Esophagus squamous epithelium (tissue), 5 donors: ENCODE data around the gene MAB21L4. TPM values are rescaled to one million over a fixed set of nuclear protein-coding genes. Genes with fewer than 3 reads are reported as not detected.

Experiments
- DNase-seq: peaks from one replicate; lab custom pipeline; 2025; lab: John Stamatoyannopoulos, UW
- H3K27ac ChIP-seq, 4 donors: fragments of 200-600 bp; sonication (generic); one replicate each; pipeline ENCODE4 v1.5.1; 2016 to 2019; ENCODE audit warnings: mild to moderate bottlenecking in 1 of 4
- H3K27me3 ChIP-seq, 4 donors: fragments of 200-600 bp; sonication (generic); 1 replicate in 3 of 4; 2 replicates in 1 of 4; pipeline versions ENCODE4 v1.5.1 to v1.6.0; 2017 to 2021; ENCODE audit warnings: antibody characterized with exemption in 1 of 4
- H3K36me3 ChIP-seq, 3 donors: fragments of 200-600 bp; sonication (generic); one replicate each; pipeline ENCODE4 v1.5.1; 2016 to 2019
- H3K4me1 ChIP-seq, 3 donors: fragments of 200-600 bp; sonication (generic); one replicate each; pipeline ENCODE4 v1.5.1; 2017 to 2019
- H3K4me3 ChIP-seq, 4 donors: fragments of 200-600 bp; sonication (generic); 1 replicate in 3 of 4; 2 replicates in 1 of 4; pipeline ENCODE4 v1.5.1; 2016 to 2019; ENCODE audit warnings: mild to moderate bottlenecking in 2 of 4, moderate library complexity in 1 of 4
- H3K9me3 ChIP-seq, 3 donors: fragments of 200-600 bp; sonication (generic); one replicate each; pipeline ENCODE4 v1.5.1; 2016 to 2019
- CTCF ChIP-seq, 6 experiments: fragments of 450-650 bp in 4 of 6; fragments of 200-600 bp in 2 of 6; sonication (generic) in 2 of 6; IDR thresholded peaks; one replicate each; pipeline ENCODE4 v1.5.1; 2016 to 2019; ENCODE audit warnings: antibody characterized with exemption in 6 of 6, mild to moderate bottlenecking in 4 of 6, moderate library complexity in 4 of 6
- POLR2A ChIP-seq, 4 donors: fragments of 450-650 bp; IDR thresholded peaks; one replicate each; pipeline ENCODE4 v1.6.1; 2017; ENCODE audit warnings: antibody characterized with exemption in 4 of 4, mild to moderate bottlenecking in 4 of 4, moderate library complexity in 3 of 4
- WGBS, 2 donors: methylation state at CpG; one replicate each; pipeline ENCODE4 v1.1.5; 2018; 5-methylcytosine and 5-hydroxymethylcytosine counted together
- intact Hi-C: fragments of 100-400 bp; cut with DNase I; formaldehyde crosslinking; loops from one replicate; pipeline ENCODE4 v1.15.0; 2022
- total RNA-seq, 4 donors: library from RNA; depleted of rRNA; stranded (reverse); fragments of >200 nt; gene quantifications; one replicate each; pipeline ENCODE4 v1.1.0, GENCODE V29; 2016
- donor health status: DM: yes; HTN: yes; CAD: no.

MAB21L4 gene
- total RNA-seq, 4 donors from 2014 or later: 105 to 440 (median 163) TPM

DNA sequence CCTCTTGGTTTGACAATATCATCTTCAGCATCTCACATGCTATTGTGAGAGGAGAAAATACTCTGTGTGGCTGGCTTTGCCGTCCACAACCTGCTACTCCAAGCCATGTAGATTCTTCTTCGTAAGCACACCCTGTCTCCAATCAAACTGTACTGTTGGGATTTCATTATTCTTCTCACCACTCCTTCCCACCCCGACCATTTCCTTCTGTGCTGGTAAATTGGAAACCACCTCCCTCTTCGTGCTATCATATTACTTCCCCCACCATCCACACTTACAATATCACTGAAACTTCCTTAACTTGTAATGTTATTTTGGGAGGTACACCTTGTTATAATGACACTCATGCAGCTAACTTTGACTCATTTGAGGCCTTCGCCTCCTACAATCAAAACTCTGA, 30.6 kb downstream of the MAB21L4 start:
- no peaks in the 10 kb centered on the region for H3K36me3 ChIP-seq
- no peak overlapping the region for H3K27ac ChIP-seq
- TF ChIP-seq POLR2A (IDR thresholded peaks at IDR 0.05) (no peak), CTCF (IDR thresholded peaks at IDR 0.05) (no peak)
- DNase-seq: no peak
- no peak overlapping the region for H3K4me3 ChIP-seq
- 75 to 76% methylated on average over 5 of the region's 5 CpGs for WGBS, 2 donors
- no peaks in the 10 kb centered on the region for H3K9me3 ChIP-seq
- no peaks in the 10 kb centered on the region for H3K4me1 ChIP-seq
- H3K27me3 ChIP-seq: peaks cover 0 to 3% (median 0%) of the 10 kb centered on the region in 4 donors
- intact Hi-C loops: no loop called here

DNA sequence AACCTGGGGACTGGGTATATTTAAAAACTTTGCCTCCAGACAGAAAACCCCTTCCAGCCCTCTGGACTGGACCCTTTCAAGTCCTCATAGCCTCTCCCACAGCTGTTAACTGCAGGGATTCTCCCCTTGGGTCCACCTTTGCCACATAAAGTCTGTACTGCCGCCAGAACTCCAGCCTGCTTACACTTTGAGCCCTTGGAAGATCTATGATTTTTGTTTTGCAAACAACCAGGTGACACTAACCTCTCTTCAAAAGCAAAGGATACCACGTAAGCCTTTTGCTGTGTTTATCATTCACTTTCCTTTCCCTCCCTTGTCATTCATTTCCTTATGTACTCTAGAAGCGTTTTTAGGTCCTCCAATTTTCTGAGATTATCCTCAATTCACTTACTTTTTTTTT, 31.5 kb downstream of the MAB21L4 start:
- intact Hi-C loops: no loop called here
- Histone ChIP-seq H3K27ac (no peak overlapping the region), H3K4me1 (no peaks in the 10 kb centered on the region), H3K4me3 (no peak overlapping the region), H3K27me3 (peaks cover 0 to 3% (median 0%) of the 10 kb centered on the region in 4 donors), H3K36me3 (no peaks in the 10 kb centered on the region), H3K9me3 (no peaks in the 10 kb centered on the region)
- DNase-seq: no peak
- 72 to 83% methylated on average over 3 of the region's 3 CpGs for whole genome bisulfite sequencing, 2 donors
- TF ChIP-seq POLR2A (IDR thresholded peaks at IDR 0.05) (no peak), CTCF (IDR thresholded peaks at IDR 0.05) (no peak)

- DNase-seq: no peak
- Histone ChIP-seq H3K4me3 (no peak overlapping the region), H3K4me1 (no peaks in the 10 kb centered on the region), H3K9me3 (no peaks in the 10 kb centered on the region), H3K36me3 (no peaks in the 10 kb centered on the region), H3K27me3 (no peaks in the 10 kb centered on the region), H3K27ac (no peak overlapping the region)
- intact Hi-C loops: no loop called here
- 54 to 79% methylated on average over 2 of the region's 2 CpGs for WGBS, 2 donors
- no peak for TF ChIP-seq CTCF (IDR thresholded peaks at IDR 0.05)
- no peak for TF ChIP-seq POLR2A (IDR thresholded peaks at IDR 0.05)
Measured at GRCh38 chr2:240861547-240861946, 34.4 kb downstream of the MAB21L4 start.

GRCh38 chr2:240858871-240859270, 37.1 kb downstream of the MAB21L4 start:
- WGBS, 2 donors: 78 to 96% methylated on average over 8 to 10 of the region's 10 CpGs
- no peaks in the 10 kb centered on the region for H3K36me3 ChIP-seq
- H3K9me3 ChIP-seq: no peaks in the 10 kb centered on the region
- H3K4me3 ChIP-seq: no peak overlapping the region
- TF ChIP-seq CTCF (IDR thresholded peaks at IDR 0.05) (no peak), POLR2A (IDR thresholded peaks at IDR 0.05) (no peak)
- no peaks in the 10 kb centered on the region for H3K4me1 ChIP-seq
- intact Hi-C loops: no loop called here
- no peak overlapping the region for H3K27ac ChIP-seq
- no peaks in the 10 kb centered on the region for H3K27me3 ChIP-seq
- no peak for DNase-seq

DNA sequence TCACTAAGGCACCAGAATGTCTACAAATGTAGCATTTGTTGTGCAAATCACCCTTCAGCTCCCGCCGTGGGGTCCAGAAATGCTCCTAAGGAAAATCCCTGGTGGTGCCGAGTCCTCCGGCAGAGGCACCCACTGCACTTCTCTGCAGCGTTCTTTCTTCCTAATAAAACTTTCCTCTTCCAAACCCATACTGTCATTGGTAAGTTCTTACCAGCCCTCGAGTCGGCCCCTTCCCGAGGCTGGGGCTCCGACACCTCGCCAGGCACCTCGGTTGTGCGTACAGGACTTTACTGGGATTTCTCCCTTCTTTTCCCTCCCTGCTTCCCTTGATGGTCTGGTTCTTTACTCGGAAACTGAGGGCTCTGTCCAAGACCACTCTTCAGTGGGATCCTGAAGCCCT, 37.6 kb downstream of the MAB21L4 start:
- Histone ChIP-seq H3K4me1 (no peaks in the 10 kb centered on the region), H3K9me3 (no peaks in the 10 kb centered on the region), H3K4me3 (no peak overlapping the region), H3K27ac (no peak overlapping the region), H3K27me3 (no peaks in the 10 kb centered on the region), H3K36me3 (no peaks in the 10 kb centered on the region)
- TF ChIP-seq CTCF (IDR thresholded peaks at IDR 0.05): no peak
- no peak for TF ChIP-seq POLR2A (IDR thresholded peaks at IDR 0.05)
- intact Hi-C loops: no loop called here
- no peak for DNase-seq
- 83 to 95% methylated on average over 13 of the region's 13 CpGs for WGBS, 2 donors
